K562 (cell line): ENCODE results near the gene RHBDL3. TPM values are rescaled to one million over a fixed set of nuclear protein-coding genes. Genes with fewer than 3 reads are reported as not detected.

Experiments used
- BCOR ChIP-seq: fragments of 450-650 bp; IDR thresholded peaks from 2 replicates; pipeline ENCODE4 v1.6.1; 2016
- C11orf30 ChIP-seq: fragments of 450-650 bp; IDR thresholded peaks from 2 replicates; pipeline ENCODE4 v1.6.1; 2016; ENCODE audit warnings: low read depth, mild to moderate bottlenecking
- CBX5 ChIP-seq: IDR thresholded peaks from 2 replicates; pipeline ENCODE4 v1.6.1; 2014; ENCODE audit warnings: low read depth, borderline replicate concordance
- ELF4 ChIP-seq: fragments of 450-650 bp; formaldehyde crosslinking; IDR thresholded peaks from 2 replicates; pipeline ENCODE4 v1.4.0; 2022; ENCODE audit warnings: missing genetic modification characterization
- HDAC2 ChIP-seq: fragments of 450-650 bp; IDR thresholded peaks from 2 replicates; pipeline ENCODE4 v1.6.1; 2016; ENCODE audit warnings: mild to moderate bottlenecking
- KAT2B ChIP-seq: IDR thresholded peaks from one replicate; pipeline ENCODE4 v1.6.1; 2012; ENCODE audit warnings: low read depth, mild to moderate bottlenecking, control low read depth, inconsistent platforms, low read length, moderate library complexity
- NFE2L1 ChIP-seq: fragments of 450-650 bp; IDR thresholded peaks from 2 replicates; pipeline ENCODE4 v1.6.1; 2016; ENCODE audit warnings: missing genetic modification characterization, low read depth, mild to moderate bottlenecking, missing compliant biosample characterization, moderate library complexity, borderline replicate concordance
- NRF1 ChIP-seq, 2 experiments: fragments of 450-650 bp; IDR thresholded peaks in 1 of 2; conservative IDR thresholded peaks in 1 of 2; 2 replicates each; pipeline ENCODE4 v1.6.1; 2014; ENCODE audit warnings: mild to moderate bottlenecking in 2 of 2
- RAD21 ChIP-seq, 2 experiments: fragments of 250-450 bp in 1 of 2; fragments of 450-650 bp in 1 of 2; sonication (Bioruptor Pico) in 1 of 2; formaldehyde crosslinking in 1 of 2; IDR thresholded peaks in 1 of 2; conservative IDR thresholded peaks in 1 of 2; 2 replicates each; pipeline versions ENCODE4 v1.4.0 to v1.8.0; 2020 to 2022; ENCODE audit warnings: mild to moderate bottlenecking in 2 of 2, moderate library complexity in 1 of 2
- SMC3 ChIP-seq: conservative IDR thresholded peaks from 2 replicates; pipeline ENCODE4 v1.6.1; 2011; ENCODE audit warnings: low read depth, low read length, improper control_type of control experiment; ENCODE audit not compliant: insufficient read depth
- SP1 ChIP-seq: sonication (generic); formaldehyde crosslinking; IDR thresholded peaks from 2 replicates; pipeline ENCODE4 v1.8.1; 2022; ENCODE audit warnings: mild to moderate bottlenecking, missing genetic modification reagents
- TBP ChIP-seq: optimal IDR thresholded peaks from 2 replicates; pipeline ENCODE3; 2011; ENCODE audit warnings: low read depth, low read length, improper control_type of control experiment
- ZNF121 ChIP-seq: sonication (generic); formaldehyde crosslinking; conservative IDR thresholded peaks from 2 replicates; pipeline ENCODE4 v1.8.0; 2022; ENCODE audit warnings: missing genetic modification reagents
- ZNF23 ChIP-seq: fragments of 250-450 bp; sonication (Bioruptor Pico); IDR thresholded peaks from 2 replicates; pipeline ENCODE4 v1.4.0; 2020; ENCODE audit warnings: mild to moderate bottlenecking
- ZNF239 ChIP-seq: fragments of 250-450 bp; sonication (Bioruptor Pico); IDR thresholded peaks from 2 replicates; pipeline ENCODE4 v1.4.0; 2020; ENCODE audit warnings: mild to moderate bottlenecking
- ZNF449 ChIP-seq: fragments of 250-450 bp; sonication (Bioruptor Pico); IDR thresholded peaks from 2 replicates; pipeline ENCODE4 v1.8.0; 2022; ENCODE audit warnings: moderate library complexity, mild to moderate bottlenecking, inconsistent platforms
- ZNF785 ChIP-seq: fragments of 250-450 bp; sonication (Bioruptor Pico); IDR thresholded peaks from 2 replicates; pipeline ENCODE4 v1.4.0; 2020; ENCODE audit warnings: mild to moderate bottlenecking
- polyA plus RNA-seq, 8 experiments: library from polyadenylated mRNA; depleted of rRNA in 4 of 8; stranded (reverse) in 5 of 8; unstranded in 3 of 8; fragments of >200 nt; fragmentation: Nextera tagmentation in 2 of 8; fragmentation: Illumina TruSeq in 1 of 8; extraction: Ambion mirVana in 2 of 8; extraction: Trizol in 1 of 8; gene quantifications; 2 replicates each; pipeline versions ENCODE4 v1.2.1 to v1.2.3, GENCODE V29; 2011 to 2014; ENCODE audit warnings: inconsistent platforms in 1 of 8, missing spikeins in 1 of 8
- total RNA-seq, 7 experiments: library from RNA; depleted of rRNA in 6 of 7; stranded (reverse); fragments of >200 nt in 6 of 7; fragmentation: Illumina TruSeq in 2 of 7; extraction: Trizol in 2 of 7; gene quantifications; 2 replicates each; pipeline versions ENCODE4 v1.2.1 to v1.2.3, GENCODE V29; 2011 to 2021; ENCODE audit warnings: low replicate concordance in 1 of 7
- TF ChIP-seq, protein P1 (sequence below): fragments of 450-650 bp; IDR thresholded peaks from 2 replicates; pipeline ENCODE4 v1.6.1; 2018; ENCODE audit not compliant: partially characterized antibody
- TF ChIP-seq, protein P2 (sequence below): conservative IDR thresholded peaks from 2 replicates; pipeline ENCODE4 v1.6.1; 2011; ENCODE audit warnings: low read depth, mild to moderate bottlenecking, low read length; ENCODE audit not compliant: control insufficient read depth
- TF ChIP-seq, protein P3 (sequence below), 2 experiments: fragments of 450-650 bp in 1 of 2; sonication (generic) in 1 of 2; formaldehyde crosslinking in 1 of 2; IDR thresholded peaks in 1 of 2; conservative IDR thresholded peaks in 1 of 2; 2 replicates each; pipeline versions ENCODE4 v1.6.1 to v1.8.1; 2016 to 2023; ENCODE audit warnings: mild to moderate bottlenecking in 2 of 2, moderate library complexity in 2 of 2, inconsistent platforms in 1 of 2, missing genetic modification reagents in 1 of 2
- TF ChIP-seq, protein P4 (sequence below): fragments of 250-450 bp; sonication (Bioruptor Pico); IDR thresholded peaks from 2 replicates; pipeline ENCODE4 v1.8.0; 2022; ENCODE audit warnings: moderate library complexity, mild to moderate bottlenecking, inconsistent platforms

The RHBDL3 gene
- total and polyA plus RNA-seq, 9 of the 15 experiments (the other 6 are each of a cell fraction or from before 2014, with no cell fraction given) = 0.06 to 0.31 (median 0.09) TPM; not detected in 4

DNA sequence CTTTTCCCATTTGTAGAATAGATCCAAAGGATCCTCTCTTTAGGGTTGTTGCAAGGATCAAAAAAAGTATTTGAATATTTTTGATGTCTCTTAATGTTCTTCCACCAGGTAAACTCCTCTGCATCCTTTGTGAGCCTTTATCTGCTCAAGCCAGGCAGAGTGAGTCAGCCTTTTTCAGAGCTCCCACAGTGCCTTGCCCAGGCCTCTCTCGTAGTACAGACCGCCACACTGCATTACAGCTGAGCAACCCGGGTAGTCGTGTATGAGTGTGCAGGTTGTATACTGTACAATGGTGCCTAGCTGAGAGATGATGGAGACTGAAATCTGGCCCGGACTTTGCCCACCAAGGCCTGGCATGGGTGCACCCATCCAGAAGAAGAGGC lies 20.9 kb downstream of the RHBDL3 start (continued):
- TF ChIP-seq, protein P1, sequence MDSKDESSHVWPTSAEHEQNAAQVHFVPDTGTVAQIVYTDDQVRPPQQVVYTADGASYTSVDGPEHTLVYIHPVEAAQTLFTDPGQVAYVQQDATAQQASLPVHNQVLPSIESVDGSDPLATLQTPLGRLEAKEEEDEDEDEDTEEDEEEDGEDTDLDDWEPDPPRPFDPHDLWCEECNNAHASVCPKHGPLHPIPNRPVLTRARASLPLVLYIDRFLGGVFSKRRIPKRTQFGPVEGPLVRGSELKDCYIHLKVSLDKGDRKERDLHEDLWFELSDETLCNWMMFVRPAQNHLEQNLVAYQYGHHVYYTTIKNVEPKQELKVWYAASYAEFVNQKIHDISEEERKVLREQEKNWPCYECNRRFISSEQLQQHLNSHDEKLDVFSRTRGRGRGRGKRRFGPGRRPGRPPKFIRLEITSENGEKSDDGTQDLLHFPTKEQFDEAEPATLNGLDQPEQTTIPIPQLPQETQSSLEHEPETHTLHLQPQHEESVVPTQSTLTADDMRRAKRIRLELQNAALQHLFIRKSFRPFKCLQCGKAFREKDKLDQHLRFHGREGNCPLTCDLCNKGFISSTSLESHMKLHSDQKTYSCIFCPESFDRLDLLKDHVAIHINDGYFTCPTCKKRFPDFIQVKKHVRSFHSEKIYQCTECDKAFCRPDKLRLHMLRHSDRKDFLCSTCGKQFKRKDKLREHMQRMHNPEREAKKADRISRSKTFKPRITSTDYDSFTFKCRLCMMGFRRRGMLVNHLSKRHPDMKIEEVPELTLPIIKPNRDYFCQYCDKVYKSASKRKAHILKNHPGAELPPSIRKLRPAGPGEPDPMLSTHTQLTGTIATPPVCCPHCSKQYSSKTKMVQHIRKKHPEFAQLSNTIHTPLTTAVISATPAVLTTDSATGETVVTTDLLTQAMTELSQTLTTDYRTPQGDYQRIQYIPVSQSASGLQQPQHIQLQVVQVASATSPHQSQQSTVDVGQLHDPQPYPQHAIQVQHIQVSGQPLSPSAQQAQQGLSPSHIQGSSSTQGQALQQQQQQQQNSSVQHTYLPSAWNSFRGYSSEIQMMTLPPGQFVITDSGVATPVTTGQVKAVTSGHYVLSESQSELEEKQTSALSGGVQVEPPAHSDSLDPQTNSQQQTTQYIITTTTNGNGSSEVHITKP = no peak
- 0 out of 2 replicates have a peak, but pooled peaks have one; percentile 34 for TF ChIP-seq BCOR
- TF ChIP-seq TBP = peak; percentile 24
- no peak for TF ChIP-seq SMC3
- no peak for TF ChIP-seq RAD21 (CRISPR knock-in tag; conservative IDR thresholded peaks at IDR 0.05 in 1 of 2, IDR thresholded peaks at IDR 0.05 in 1 of 2)
- no peak for TF ChIP-seq KAT2B
- no peak for TF ChIP-seq ZNF23 (CRISPR knock-in tag)
- peak; percentile 97 for TF ChIP-seq C11orf30
- no peak for TF ChIP-seq SP1
- no peak for TF ChIP-seq ZNF239 (CRISPR knock-in tag)
- no peak for TF ChIP-seq ZNF449 (CRISPR knock-in tag)
- TF ChIP-seq, protein P2, sequence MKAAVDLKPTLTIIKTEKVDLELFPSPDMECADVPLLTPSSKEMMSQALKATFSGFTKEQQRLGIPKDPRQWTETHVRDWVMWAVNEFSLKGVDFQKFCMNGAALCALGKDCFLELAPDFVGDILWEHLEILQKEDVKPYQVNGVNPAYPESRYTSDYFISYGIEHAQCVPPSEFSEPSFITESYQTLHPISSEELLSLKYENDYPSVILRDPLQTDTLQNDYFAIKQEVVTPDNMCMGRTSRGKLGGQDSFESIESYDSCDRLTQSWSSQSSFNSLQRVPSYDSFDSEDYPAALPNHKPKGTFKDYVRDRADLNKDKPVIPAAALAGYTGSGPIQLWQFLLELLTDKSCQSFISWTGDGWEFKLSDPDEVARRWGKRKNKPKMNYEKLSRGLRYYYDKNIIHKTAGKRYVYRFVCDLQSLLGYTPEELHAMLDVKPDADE = 0 out of 2 replicates have a peak, but pooled peaks have one; percentile 32
- TF ChIP-seq, protein P3, sequence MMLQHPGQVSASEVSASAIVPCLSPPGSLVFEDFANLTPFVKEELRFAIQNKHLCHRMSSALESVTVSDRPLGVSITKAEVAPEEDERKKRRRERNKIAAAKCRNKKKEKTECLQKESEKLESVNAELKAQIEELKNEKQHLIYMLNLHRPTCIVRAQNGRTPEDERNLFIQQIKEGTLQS (IDR thresholded peaks at IDR 0.05) = peak; percentile 68
- TF ChIP-seq, protein P3 (CRISPR knock-in tag; conservative IDR thresholded peaks at IDR 0.05) = no peak
- peak; percentile 72; the same call in 1 of the 2 replicates for TF ChIP-seq NFE2L1 (tag)
- peak; percentile 57 for TF ChIP-seq HDAC2
- no peak for TF ChIP-seq ZNF121 (CRISPR knock-in tag)
- TF ChIP-seq ZNF785 (CRISPR knock-in tag) = no peak
- TF ChIP-seq ELF4 (CRISPR knock-in tag) = no peak
- TF ChIP-seq, protein P4, sequence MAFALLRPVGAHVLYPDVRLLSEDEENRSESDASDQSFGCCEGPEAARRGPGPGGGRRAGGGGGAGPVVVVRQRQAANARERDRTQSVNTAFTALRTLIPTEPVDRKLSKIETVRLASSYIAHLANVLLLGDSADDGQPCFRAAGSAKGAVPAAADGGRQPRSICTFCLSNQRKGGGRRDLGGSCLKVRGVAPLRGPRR = no peak
- peak; percentile 67 to 69 for TF ChIP-seq NRF1 (conservative IDR thresholded peaks at IDR 0.05 in 1 of 2, IDR thresholded peaks at IDR 0.05 in 1 of 2)
- 0 out of 2 replicates have a peak, but pooled peaks have one; percentile 16 for TF ChIP-seq CBX5
